AML-193 (cell line): Measurements from ENCODE around the gene TEX38.
A peak's percentile ranks its signal among the peaks of the same experiment; 100 is the strongest.
"Not testable (repeated sequence)": the region's sequence is repeated elsewhere in the genome, so short reads cannot be mapped to it uniquely, and the experiment has no call there.

ENCODE experiments used
- DNase-seq, 2 experiments: peaks; one replicate each; lab custom pipeline; 2025; lab: John Stamatoyannopoulos, UW

The TEX38 gene

GRCh38 chr1:46687921-46688509 is 16.4 kb downstream of the TEX38 start:
- DNase-seq = no peak

GRCh38 chr1:46689356-46689755 is 17.7 kb downstream of the TEX38 start:
- no peak for DNase-seq

GRCh38 chr1:46689897-46690296 is 18.2 kb downstream of the TEX38 start:
- no peak for DNase-seq

DNA sequence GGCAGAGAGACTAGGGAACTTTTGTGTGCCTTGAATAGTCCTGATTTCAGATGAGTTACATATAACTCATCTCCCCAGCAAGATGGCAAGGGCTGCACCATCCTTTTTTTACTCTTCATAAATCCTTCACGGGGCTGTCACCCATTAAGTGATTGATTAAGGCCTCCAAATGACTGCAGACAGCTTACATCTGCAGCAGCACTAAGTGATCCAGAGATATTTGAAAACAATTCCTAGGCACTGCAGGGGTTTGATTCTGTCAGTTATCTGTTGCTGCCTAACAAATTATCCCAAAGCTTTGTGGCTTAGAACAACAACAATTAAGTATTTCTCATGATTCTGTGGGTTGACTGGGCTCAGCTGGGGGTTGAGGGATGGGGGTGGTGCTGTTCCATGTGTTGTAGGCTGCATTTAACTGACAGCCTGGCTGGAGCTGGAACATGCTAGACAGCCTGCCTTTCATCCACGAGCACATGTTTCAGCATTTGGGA is 19.3 kb downstream of the TEX38 start:
- DNase-seq = no peak

DNA sequence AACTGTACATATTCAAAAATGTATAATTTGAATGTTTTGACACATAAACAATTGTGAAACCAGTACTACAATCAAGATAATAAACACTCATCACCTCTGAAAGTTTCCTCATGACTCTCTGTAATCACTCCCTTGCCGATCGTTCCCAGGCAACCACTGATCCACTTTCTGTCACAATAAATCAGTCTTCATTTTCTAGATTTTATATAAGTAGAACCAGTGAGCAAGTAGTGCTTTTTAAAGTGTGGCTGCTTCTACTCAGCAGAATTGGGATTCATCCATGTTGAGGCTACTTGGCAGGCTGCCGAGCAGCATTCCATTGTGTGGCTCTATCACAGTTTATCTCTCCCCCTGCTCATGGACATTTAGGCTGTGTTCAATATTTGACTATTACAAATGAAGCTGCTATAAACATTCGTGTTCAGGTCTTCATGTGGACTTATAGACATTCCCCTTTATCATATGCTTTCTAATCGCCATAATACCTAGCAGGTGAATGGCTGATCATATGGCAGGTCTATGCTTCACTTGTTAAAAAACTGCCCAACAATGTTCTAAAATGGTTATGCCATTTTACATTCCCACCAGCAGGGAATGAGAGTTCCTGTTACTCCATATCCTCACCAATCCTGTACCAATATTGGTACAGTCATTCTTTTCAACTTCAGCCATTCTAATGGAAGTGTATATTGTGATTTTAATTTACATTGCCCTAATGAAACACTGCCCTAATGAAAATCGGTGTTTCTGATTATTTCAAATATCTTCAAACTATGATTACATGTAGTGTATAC is 20.5 kb downstream of the TEX38 start:
- DNase-seq = no peak

GRCh38 chr1:46692811-46693770 is 21.4 kb downstream of the TEX38 start:
- DNase-seq = no peak

DNA sequence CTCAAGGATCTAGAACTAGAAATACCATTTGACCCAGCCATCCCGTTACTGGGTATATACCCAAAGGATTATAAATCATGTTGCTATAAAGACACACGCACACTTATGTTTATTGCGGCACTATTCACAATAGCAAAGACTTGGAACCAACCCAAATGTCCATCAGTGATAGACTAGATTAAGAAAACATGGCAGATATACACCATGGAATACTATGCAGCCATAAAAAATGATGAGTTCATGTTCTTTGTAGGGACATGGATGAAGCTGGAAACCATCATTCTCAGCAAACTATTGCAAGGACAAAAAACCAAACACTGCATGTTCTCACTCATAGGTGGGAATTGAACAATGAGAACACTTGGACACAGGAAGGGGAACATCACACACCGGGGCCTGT is 23.0 kb downstream of the TEX38 start:
- not testable (repeated sequence) for DNase-seq

DNA sequence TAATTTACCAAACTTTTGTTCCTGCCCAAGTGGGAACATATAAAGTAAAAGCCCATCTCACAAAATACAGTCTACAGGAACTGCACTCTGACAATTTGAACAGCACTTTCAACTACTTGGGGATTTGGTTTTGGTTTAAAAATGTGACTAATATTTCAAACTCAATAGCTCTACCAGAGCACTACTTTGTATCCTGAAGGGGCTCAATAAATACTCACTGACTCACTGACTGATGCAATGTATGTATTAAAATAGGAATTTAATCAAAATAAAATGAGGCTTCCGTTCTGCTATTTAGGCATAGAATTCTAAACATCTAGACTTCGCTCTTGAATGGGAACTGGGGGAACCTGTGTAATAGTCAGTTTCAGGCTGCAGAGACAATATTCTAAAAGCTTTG is 25.4 kb downstream of the TEX38 start:
- no peak for DNase-seq

DNA sequence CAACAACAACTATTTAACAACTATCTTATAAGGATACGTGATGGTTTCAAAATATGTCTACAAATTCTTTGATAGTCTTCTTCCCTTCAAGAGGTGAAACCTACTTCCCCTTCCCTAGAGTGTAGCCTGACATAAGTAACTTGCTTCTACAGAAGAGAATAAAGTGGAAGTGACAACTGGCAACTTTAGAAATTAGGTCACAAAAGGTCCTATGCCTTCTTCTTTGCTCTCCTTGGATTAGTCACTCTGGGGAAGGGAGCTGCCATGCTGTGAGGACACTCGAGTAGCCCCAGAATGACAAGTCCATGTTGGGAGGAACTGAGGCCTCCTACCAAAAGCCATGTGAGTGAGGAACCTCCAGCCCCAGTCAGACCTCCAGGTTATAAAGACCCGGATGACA is 28.0 kb downstream of the TEX38 start:
- peak; percentile 66 to 75 for DNase-seq

DNA sequence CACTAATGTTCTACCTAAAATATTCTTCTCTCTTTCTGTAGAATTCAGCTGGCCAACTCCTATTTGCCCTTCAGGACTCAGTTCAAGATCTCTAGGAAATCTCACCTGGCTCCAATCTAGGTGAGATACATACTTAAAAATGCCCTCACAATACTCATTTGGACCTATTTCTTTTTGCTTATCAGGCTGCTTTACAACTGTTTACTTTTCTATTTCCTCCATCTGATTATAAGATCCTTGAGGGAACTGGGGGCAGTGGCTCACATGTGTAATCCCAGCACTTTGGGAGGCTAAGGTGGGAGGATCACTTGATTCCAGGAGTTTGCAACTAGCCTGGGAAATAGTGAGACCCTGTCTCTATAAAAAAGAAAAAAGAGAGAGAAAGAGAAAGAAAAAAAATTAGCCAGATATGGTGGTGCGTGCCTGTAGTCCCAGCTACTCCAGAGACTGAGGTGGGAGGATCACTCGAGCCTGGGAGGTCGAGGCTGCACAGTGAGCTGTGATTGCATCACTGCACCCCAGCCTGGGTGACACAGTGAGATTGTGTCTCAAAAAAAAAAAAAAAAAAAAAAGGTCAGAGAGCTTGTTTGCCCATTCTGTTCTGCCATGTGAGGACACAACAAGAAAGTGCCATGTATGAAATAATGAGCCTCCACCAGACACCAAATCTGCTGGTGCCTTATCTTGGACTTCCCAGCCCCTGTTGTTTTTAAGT is 32.4 kb downstream of the TEX38 start:
- no peak for DNase-seq

DNA sequence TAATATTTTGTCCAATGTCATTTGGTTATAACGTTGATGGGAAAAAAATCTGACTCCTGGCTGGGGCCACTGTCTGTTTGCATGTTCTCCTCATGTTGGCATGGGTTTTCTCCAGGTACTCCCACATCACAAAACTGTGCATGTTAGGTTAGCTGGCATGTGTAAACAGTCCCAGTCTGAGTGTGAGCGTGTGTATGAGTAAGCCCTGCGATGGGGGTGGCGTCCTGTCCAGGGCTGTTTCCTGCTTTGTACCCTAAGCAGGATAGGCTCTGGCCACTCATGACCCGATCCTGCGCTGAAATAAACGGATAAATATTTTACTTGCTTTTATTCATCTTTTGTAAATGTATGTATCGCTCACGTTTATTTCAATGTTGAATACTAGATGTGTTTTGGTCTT is 33.8 kb downstream of the TEX38 start:
- no peak for DNase-seq

- no peak for DNase-seq
These were observed 36.5 kb downstream of the TEX38 start for GRCh38 chr1:46708121-46708520.

DNA sequence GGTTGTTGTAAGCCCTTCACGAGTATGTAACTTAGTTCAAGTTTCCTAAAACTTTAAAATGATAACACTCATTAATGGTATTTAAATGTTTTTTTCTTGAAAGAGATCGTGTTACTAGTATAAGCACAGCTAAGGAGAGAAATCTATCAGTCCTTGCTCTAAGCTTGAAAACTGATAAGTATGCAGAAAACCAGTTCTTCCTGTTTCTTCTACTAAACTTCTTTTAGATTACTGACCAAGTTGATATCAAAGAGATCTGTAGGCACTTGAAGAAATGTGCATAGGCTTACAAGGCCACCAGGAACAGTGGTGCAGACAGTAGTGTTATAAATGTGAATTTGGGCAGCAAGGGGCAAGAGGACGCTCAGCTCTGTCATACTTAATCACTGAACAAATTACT is 43.3 kb downstream of the TEX38 start:
- DNase-seq = no peak

GRCh38 chr1:46717654-46718053 is 46.0 kb downstream of the TEX38 start:
- DNase-seq = no peak

GRCh38 chr1:46718340-46718726 is 46.7 kb downstream of the TEX38 start:
- no peak for DNase-seq

- DNase-seq = peak; percentile 80 to 82
These were observed 47.3 kb downstream of the TEX38 start, which contains the start of gene EFCAB14 for GRCh38 chr1:46718727-46719622. Gene EFCAB14, minus strand, starts transcription at chr1:46719114. Its CDS starts 1,027 bp downstream, at chr1:46718087.

DNA sequence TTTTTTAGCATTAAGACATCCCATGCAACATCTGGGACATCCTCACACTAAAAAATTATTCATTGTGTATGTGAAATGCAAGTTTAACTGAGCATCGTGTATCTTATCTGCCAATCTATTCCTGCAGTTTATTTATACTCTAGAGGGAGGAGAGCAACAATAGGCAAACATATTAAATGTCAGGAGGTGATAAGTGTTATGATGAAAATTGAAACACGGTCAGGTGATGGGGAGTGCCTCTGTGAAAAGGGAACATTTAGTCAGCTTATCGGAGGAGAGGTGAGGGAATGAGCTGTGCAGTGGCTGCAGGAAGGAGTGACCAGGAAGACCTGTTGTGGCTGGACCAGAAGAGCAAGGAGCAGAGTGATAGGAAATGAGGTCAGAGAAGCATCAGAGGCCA is 48.0 kb downstream of the TEX38 start:
- DNase-seq = peak; percentile 10 to 19

DNA sequence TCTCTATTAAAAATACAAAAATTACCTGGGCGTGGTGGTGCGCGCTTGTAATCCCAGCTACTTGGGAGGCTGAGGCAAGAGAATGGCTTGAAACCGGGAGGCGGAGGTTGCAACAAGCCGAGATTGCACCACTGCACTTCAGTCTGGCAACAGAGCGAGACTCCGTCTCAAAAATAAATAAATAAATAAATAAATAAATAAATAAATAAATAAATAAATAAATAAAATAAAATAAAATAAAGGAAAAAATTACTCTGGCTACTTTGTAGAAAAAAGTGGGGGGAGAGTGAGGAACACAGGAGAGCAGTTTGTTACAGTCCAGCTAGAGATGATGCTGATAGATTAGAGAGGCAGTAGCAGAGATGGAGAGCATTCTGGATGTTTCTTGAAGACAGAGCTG is 48.7 kb downstream of the TEX38 start:
- DNase-seq = not testable (repeated sequence)

- DNase-seq = no peak
These were observed 49.5 kb downstream of the TEX38 start for GRCh38 chr1:46721204-46721603.

DNA sequence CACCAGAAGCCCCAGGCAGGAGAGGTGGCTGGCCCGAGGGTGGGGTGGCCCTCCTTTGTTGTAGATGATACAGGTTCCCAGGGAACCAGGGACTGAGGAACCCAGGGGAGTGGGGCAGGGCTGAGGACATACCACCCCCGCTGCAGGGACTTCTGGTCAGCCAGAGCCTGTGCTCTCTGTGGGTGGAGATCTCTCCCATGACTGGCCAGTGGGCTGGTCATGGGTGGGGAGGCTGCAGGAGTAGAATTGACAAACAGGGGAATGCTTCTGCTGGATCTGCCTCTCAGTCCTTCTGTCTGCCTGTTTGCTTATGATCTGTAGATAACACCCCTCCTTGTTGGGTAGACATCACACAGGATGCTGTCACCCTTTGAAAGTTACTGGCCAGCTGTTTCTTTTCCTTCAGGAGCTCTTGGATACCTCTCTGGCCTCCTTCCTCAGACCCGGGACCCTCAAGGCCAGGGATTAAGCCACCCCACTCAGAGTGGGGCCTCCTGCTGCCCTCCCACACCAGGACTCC is 50.1 kb downstream of the TEX38 start:
- no peak for DNase-seq
